GM23338 (cell line): ENCODE results near the gene AGRN. TPM values are rescaled to one million over a fixed set of nuclear protein-coding genes. Genes with fewer than 3 reads are reported as not detected.

Source experiments
- ATAC-seq: fragments of 200-7000 bp; cut with Tn5 transposase; 3 replicates; pipeline ENCODE4 v1.9.1; 2020
- DNase-seq: peaks from one replicate; pipeline ENCODE4 v3.0.0-alpha.2; 2015; ENCODE audit warnings: low spot score
- H2AFZ ChIP-seq: fragments of 200-600 bp; sonication (generic); 2 replicates; pipeline ENCODE4 v1.8.0; 2016; ENCODE audit warnings: antibody characterized with exemption, mild to moderate bottlenecking, moderate library complexity
- H3F3A ChIP-seq: fragments of 200-600 bp; sonication (generic); replicated peaks from 2 replicates; pipeline ENCODE4 v1.8.0; 2017; ENCODE audit warnings: antibody characterized with exemption, mixed run types, low read depth
- H3K27ac ChIP-seq: fragments of 200-600 bp; sonication (generic); 2 replicates; pipeline ENCODE4 v1.6.1; 2016; ENCODE audit warnings: low read depth
- H3K27me3 ChIP-seq: fragments of 200-600 bp; sonication (generic); 2 replicates; pipeline ENCODE4 v1.8.0; 2016; ENCODE audit warnings: mild to moderate bottlenecking, mixed run types, moderate library complexity; ENCODE audit not compliant: insufficient read depth
- H3K36me3 ChIP-seq: fragments of 200-600 bp; sonication (generic); 2 replicates; pipeline ENCODE4 v1.8.0; 2016; ENCODE audit warnings: mild to moderate bottlenecking; ENCODE audit not compliant: insufficient read depth
- H3K4me1 ChIP-seq: fragments of 200-600 bp; sonication (generic); 2 replicates; pipeline ENCODE4 v1.8.0; 2016; ENCODE audit warnings: mild to moderate bottlenecking, moderate library complexity; ENCODE audit not compliant: insufficient read depth
- H3K4me2 ChIP-seq: fragments of 200-600 bp; sonication (generic); 2 replicates; pipeline ENCODE4 v1.7.1; 2017; ENCODE audit warnings: mixed run types
- H3K4me3 ChIP-seq: fragments of 200-600 bp; sonication (generic); 2 replicates; pipeline ENCODE4 v1.6.1; 2016; ENCODE audit warnings: mixed run types
- H3K79me2 ChIP-seq: fragments of 200-600 bp; sonication (generic); replicated peaks from 2 replicates; pipeline ENCODE4 v1.8.0; 2017; ENCODE audit warnings: mild to moderate bottlenecking; ENCODE audit not compliant: insufficient read depth
- H3K9me2 ChIP-seq: fragments of 200-600 bp; sonication (generic); 2 replicates; pipeline ENCODE4 v1.8.0; 2017; ENCODE audit not compliant: insufficient read depth
- H4K20me1 ChIP-seq: fragments of 200-600 bp; sonication (generic); replicated peaks from 2 replicates; pipeline ENCODE4 v1.8.0; 2017; ENCODE audit warnings: mild to moderate bottlenecking; ENCODE audit not compliant: insufficient read depth
- H3K27ac Mint-ChIP-seq: 2 replicates; pipeline ENCODE4 v1.8.0; 2020; ENCODE audit warnings: inconsistent platforms, mild to moderate bottlenecking, moderate library complexity, mixed read lengths
- H3K27me3 Mint-ChIP-seq: 3 replicates; pipeline ENCODE4 v1.8.0; 2022; ENCODE audit warnings: low read depth, mild to moderate bottlenecking, moderate library complexity, mixed read lengths, inconsistent platforms; ENCODE audit not compliant: insufficient read depth, poor library complexity
- H3K36me3 Mint-ChIP-seq: 3 replicates; pipeline ENCODE4 v1.8.0; 2021; ENCODE audit warnings: low read depth, mild to moderate bottlenecking, inconsistent platforms, moderate library complexity, mixed read lengths
- H3K4me1 Mint-ChIP-seq: 3 replicates; pipeline ENCODE4 v1.8.0; 2020; ENCODE audit warnings: mild to moderate bottlenecking, inconsistent platforms, mixed read lengths
- H3K4me3 Mint-ChIP-seq: 3 replicates; pipeline ENCODE4 v1.8.0; 2021; ENCODE audit warnings: moderate library complexity, mild to moderate bottlenecking, inconsistent platforms, mixed read lengths
- H3K9me3 Mint-ChIP-seq: 3 replicates; pipeline ENCODE4 v1.8.0; 2020; ENCODE audit warnings: moderate library complexity, mild to moderate bottlenecking, inconsistent platforms, mixed read lengths
- CREB1 ChIP-seq: fragments of 250-450 bp; sonication (Bioruptor Pico); IDR thresholded peaks from 2 replicates; pipeline ENCODE4 v1.5.0; 2020; ENCODE audit warnings: low read depth, mild to moderate bottlenecking, moderate library complexity
- CTCF ChIP-seq, 2 experiments: fragments of 200-600 bp in 1 of 2; sonication (generic) in 1 of 2; conservative IDR thresholded peaks; 2 replicates each; pipeline versions ENCODE4 v1.5.1 to v1.6.1; 2016 to 2017; ENCODE audit warnings: antibody characterized with exemption in 2 of 2, low read depth in 2 of 2, mild to moderate bottlenecking in 2 of 2, moderate library complexity in 1 of 2
- ETS1 ChIP-seq: IDR thresholded peaks from 2 replicates; pipeline ENCODE4 v1.6.1; 2016; ENCODE audit warnings: antibody characterized with exemption
- EZH2 ChIP-seq: fragments of 200-600 bp; sonication (generic); IDR thresholded peaks from one replicate; pipeline ENCODE4 v1.8.0; 2017; ENCODE audit warnings: antibody characterized with exemption, mild to moderate bottlenecking, low read depth; ENCODE audit not compliant: unreplicated experiment
- EZH2phosphoT487 ChIP-seq: fragments of 200-600 bp; sonication (generic); IDR thresholded peaks from one replicate; pipeline ENCODE4 v1.8.1; 2018; ENCODE audit warnings: antibody characterized with exemption; ENCODE audit not compliant: unreplicated experiment
- JUNB ChIP-seq: IDR thresholded peaks from one replicate; pipeline ENCODE4 v1.6.1; 2016; ENCODE audit warnings: antibody characterized with exemption; ENCODE audit not compliant: unreplicated experiment
- NANOG ChIP-seq: IDR thresholded peaks from 2 replicates; pipeline ENCODE4 v1.6.1; 2016; ENCODE audit warnings: antibody characterized with exemption, borderline replicate concordance
- POLR2AphosphoS5 ChIP-seq: IDR thresholded peaks from 2 replicates; pipeline ENCODE4 v1.6.1; 2016; ENCODE audit warnings: antibody characterized with exemption, low read depth
- REST ChIP-seq: IDR thresholded peaks from one replicate; pipeline ENCODE4 v1.6.1; 2018; ENCODE audit warnings: antibody characterized with exemption; ENCODE audit not compliant: unreplicated experiment
- STAT1 ChIP-seq: IDR thresholded peaks from one replicate; pipeline ENCODE4 v1.6.1; 2016; ENCODE audit warnings: antibody characterized with exemption; ENCODE audit not compliant: unreplicated experiment
- ZNF114 ChIP-seq: fragments of 250-450 bp; sonication (Bioruptor Pico); IDR thresholded peaks from 2 replicates; pipeline ENCODE4 v1.5.0; 2020; ENCODE audit warnings: mild to moderate bottlenecking, moderate library complexity
- ZNF331 ChIP-seq: fragments of 250-450 bp; sonication (Bioruptor Pico); IDR thresholded peaks from 2 replicates; pipeline ENCODE4 v1.5.0; 2020; ENCODE audit warnings: low read depth, mild to moderate bottlenecking, moderate library complexity
- ZNF462 ChIP-seq: fragments of 250-450 bp; sonication (Bioruptor Pico); IDR thresholded peaks from 2 replicates; pipeline ENCODE4 v1.5.0; 2020; ENCODE audit warnings: mild to moderate bottlenecking, moderate library complexity
- polyA plus RNA-seq: library from polyadenylated mRNA; unstranded; fragments of >200 nt; fragmentation: Nextera tagmentation; extraction: Ambion mirVana; gene quantifications from 2 replicates; pipeline ENCODE4 v1.2.1, GENCODE V29; 2016
- total RNA-seq: library from RNA; depleted of rRNA; stranded (reverse); fragments of >200 nt; shearing (Covaris generic); gene quantifications from 2 replicates; pipeline ENCODE4 v1.2.3, GENCODE V29; 2014

Gene AGRN
- total and polyA plus RNA-seq, 2 experiments from 2014 or later, result 12.3 to 185 TPM

GRCh38 chr1:1099506-1100183 is 79.7 kb downstream of the AGRN start:
- no peaks in the 10 kb centered on the region for H3K79me2 ChIP-seq
- H2AFZ ChIP-seq, result no peak overlapping the region
- peaks cover 23% of the 10 kb centered on the region; the same call in 2 of the 3 replicates for H3K36me3 Mint-ChIP-seq
- H3K9me3 Mint-ChIP-seq, result peaks cover 35% of the 10 kb centered on the region
- H3K27ac Mint-ChIP-seq, result no peak overlapping the region
- no peak overlapping the region for H3K4me3 ChIP-seq
- no peak overlapping the region for H3K4me2 ChIP-seq
- H3K4me1 Mint-ChIP-seq, result no peaks in the 10 kb centered on the region
- TF ChIP-seq ETS1 (no peak), CTCF (conservative IDR thresholded peaks at IDR 0.05; ENCODE audit: low read depth in 2 of 2) (no peak), POLR2AphosphoS5 (no peak), JUNB (no peak), EZH2 (no peak), NANOG (no peak), REST (no peak), EZH2phosphoT487 (no peak), CREB1 (CRISPR knock-in tag) (no peak), ZNF331 (CRISPR knock-in tag) (no peak), STAT1 (no peak), ZNF462 (CRISPR knock-in tag) (no peak), ZNF114 (CRISPR knock-in tag) (no peak)
- H3K27ac ChIP-seq, result no peak overlapping the region
- H3F3A ChIP-seq, result no peaks in the 10 kb centered on the region
- no peaks in the 10 kb centered on the region for H3K36me3 ChIP-seq
- DNase-seq (no peak), ATAC-seq (no peak)
- peaks cover 7% of the 10 kb centered on the region for H3K27me3 Mint-ChIP-seq
- no peaks in the 10 kb centered on the region; the same call in 1 of the 2 replicates for H4K20me1 ChIP-seq
- no peaks in the 10 kb centered on the region for H3K9me2 ChIP-seq
- H3K27me3 ChIP-seq, result peaks cover 14% of the 10 kb centered on the region; the same call in 1 of the 2 replicates
- H3K4me1 ChIP-seq, result no peaks in the 10 kb centered on the region
- H3K4me3 Mint-ChIP-seq, result no peak overlapping the region
